HCT116 (cell line): ENCODE data around the gene ARL15. TPM values are rescaled to one million over a fixed set of nuclear protein-coding genes. Genes with fewer than 3 reads are reported as not detected.

Experiments used
- ATAC-seq: fragments of 200-7000 bp; cut with Tn5 transposase; 2 replicates; pipeline ENCODE4 v1.9.1; 2020; ENCODE audit warnings: mild to moderate bottlenecking, moderate library complexity
- BruUV-seq: library from RNA; stranded (reverse); fragments of 400-500 nt; replicated peaks from 2 replicates; lab custom pipeline; 2021; lab: Mats Ljungman, UMichigan
- CTCF ChIA-PET: fragments of 300-600 bp; sonication (Branson Sonifier 250); formaldehyde crosslinking; loops from one replicate; lab custom pipeline; 2021; ENCODE audit warnings: antibody characterized with exemption; lab: Charles Lee
- POLR2A ChIA-PET: fragments of 300-600, 350-600 bp; sonication (Branson Sonifier 250); formaldehyde crosslinking; loops from one replicate; lab custom pipeline; 2021; ENCODE audit warnings: antibody characterized with exemption; lab: Charles Lee
- RAD21 ChIA-PET, 2 experiments: fragments of 300-600 bp; sonication (Branson Sonifier 250); formaldehyde crosslinking; loops; one replicate each; lab custom pipeline; 2023; ENCODE audit warnings: low total read pairs in 2 of 2; ENCODE audit not compliant: uncharacterized antibody in 2 of 2, unreplicated experiment in 2 of 2, low non-redundant PET in 1 of 2; lab: Charles Lee
- DNase-seq: peaks from one replicate; pipeline ENCODE4 v3.0.0-alpha.2; 2010; ENCODE audit warnings: low read depth, low spot score
- H2AFZ ChIP-seq: fragments of 200-600 bp; shearing (Covaris generic), sonication (generic); 2 replicates; pipeline ENCODE4 v1.6.1; 2017; ENCODE audit warnings: low read depth, mixed run types, mixed read lengths, antibody characterized with exemption, low read length; ENCODE audit not compliant: poor library complexity, severe bottlenecking
- H3K27ac ChIP-seq: 2 replicates; pipeline ENCODE4 v1.5.1; 2012; ENCODE audit warnings: low read depth, low read length
- H3K27me3 ChIP-seq: fragments of 200-600 bp; sonication (generic); 2 replicates; pipeline ENCODE4 v1.6.1; 2016; ENCODE audit warnings: mixed run types, low read length, mixed read lengths; ENCODE audit not compliant: insufficient read depth
- H3K36me3 ChIP-seq, 2 experiments: fragments of 200-500 bp in 1 of 2; fragments of 200-600 bp in 1 of 2; sonication (Bioruptor generic) in 1 of 2; sonication (generic) in 1 of 2; 2 replicates each; pipeline versions ENCODE4 v1.5.1 to v1.6.1; 2014 to 2016; ENCODE audit warnings: low read length in 2 of 2, inconsistent platforms in 1 of 2, mixed read lengths in 1 of 2, mixed run types in 1 of 2; ENCODE audit not compliant: insufficient read depth in 2 of 2, control insufficient read depth in 1 of 2
- H3K4me1 ChIP-seq, 2 experiments: fragments of 200-600 bp in 1 of 2; sonication (generic) in 1 of 2; 2 replicates each; pipeline versions ENCODE4 v1.5.1 to v1.6.1; 2012 to 2017; ENCODE audit warnings: low read length in 2 of 2, inconsistent platforms in 1 of 2, mild to moderate bottlenecking in 1 of 2, mixed read lengths in 1 of 2, mixed run types in 1 of 2, moderate library complexity in 1 of 2; ENCODE audit not compliant: insufficient read depth in 2 of 2, control insufficient read depth in 1 of 2
- H3K4me2 ChIP-seq: fragments of 200-600 bp; sonication (generic); 2 replicates; pipeline ENCODE4 v1.6.1; 2017; ENCODE audit warnings: mixed run types, low read length, mixed read lengths
- H3K4me3 ChIP-seq, 2 experiments: fragments of 200-600 bp in 1 of 2; sonication (generic) in 1 of 2; replicated peaks in 1 of 2; 2 replicates each; pipeline ENCODE4 v1.5.1; 2011 to 2016; ENCODE audit warnings: low read length in 2 of 2, control low read depth in 1 of 2, low read depth in 1 of 2, mild to moderate bottlenecking in 1 of 2, mixed read lengths in 1 of 2, mixed run types in 1 of 2
- H3K79me2 ChIP-seq: fragments of 200-600 bp; sonication (generic); 2 replicates; pipeline ENCODE4 v1.6.1; 2017; ENCODE audit warnings: mild to moderate bottlenecking, mixed run types, low read length, moderate library complexity, mixed read lengths; ENCODE audit not compliant: insufficient read depth
- H3K9ac ChIP-seq: fragments of 200-600 bp; sonication (generic); 2 replicates; pipeline ENCODE4 v1.6.1; 2016; ENCODE audit warnings: low read length, mixed read lengths
- H3K9me2 ChIP-seq: fragments of 200-600 bp; sonication (generic), shearing (Covaris generic); 2 replicates; pipeline ENCODE4 v1.6.1; 2017; ENCODE audit warnings: mixed run types, mild to moderate bottlenecking, moderate library complexity; ENCODE audit not compliant: insufficient read depth
- H3K9me3 ChIP-seq, 2 experiments: fragments of 200-500 bp in 1 of 2; fragments of 200-600 bp in 1 of 2; sonication (Bioruptor generic) in 1 of 2; sonication (generic) in 1 of 2; 2 replicates each; pipeline ENCODE4 v1.6.1; 2014 to 2017; ENCODE audit warnings: low read length in 2 of 2, mixed read lengths in 2 of 2, inconsistent platforms in 1 of 2, low read depth in 1 of 2, mild to moderate bottlenecking in 1 of 2, mixed run types in 1 of 2, moderate library complexity in 1 of 2; ENCODE audit not compliant: control insufficient read depth in 1 of 2, insufficient read depth in 1 of 2
- H4K20me1 ChIP-seq: fragments of 200-600 bp; sonication (generic), shearing (Covaris generic); 2 replicates; pipeline ENCODE4 v1.6.1; 2017; ENCODE audit warnings: mixed run types, mild to moderate bottlenecking, moderate library complexity; ENCODE audit not compliant: insufficient read depth
- ATF3 ChIP-seq: IDR thresholded peaks from 2 replicates; pipeline ENCODE4 v1.6.1; 2012
- CBX3 ChIP-seq: IDR thresholded peaks from 2 replicates; pipeline ENCODE4 v1.6.1; 2012; ENCODE audit warnings: low read depth
- ELF1 ChIP-seq: IDR thresholded peaks from 2 replicates; pipeline ENCODE4 v1.6.1; 2012; ENCODE audit warnings: low read depth, borderline replicate concordance
- FOSL1 ChIP-seq: IDR thresholded peaks from 2 replicates; pipeline ENCODE4 v1.6.1; 2012; ENCODE audit warnings: low read depth
- POLR2AphosphoS5 ChIP-seq: IDR thresholded peaks from 2 replicates; pipeline ENCODE4 v1.6.1; 2011; ENCODE audit warnings: mild to moderate bottlenecking, low read depth, low read length, moderate library complexity
- REST ChIP-seq: IDR thresholded peaks from 2 replicates; pipeline ENCODE4 v1.6.1; 2012; ENCODE audit warnings: low read depth
- SIN3A ChIP-seq: IDR thresholded peaks from 2 replicates; pipeline ENCODE4 v1.6.1; 2012; ENCODE audit warnings: low read depth
- SRF ChIP-seq: IDR thresholded peaks from 2 replicates; pipeline ENCODE4 v1.6.1; 2012; ENCODE audit warnings: low read depth
- YY1 ChIP-seq: IDR thresholded peaks from 2 replicates; pipeline ENCODE4 v1.6.1; 2011; ENCODE audit warnings: low read length, low read depth, moderate library complexity, mild to moderate bottlenecking; ENCODE audit not compliant: insufficient replicate concordance; ENCODE audit errors: extremely low read depth
- ZFX ChIP-seq: fragments of 450-650 bp; IDR thresholded peaks from 2 replicates; pipeline ENCODE4 v1.6.1; 2017
- ZNF274 ChIP-seq: fragments of 200-500 bp; sonication (Bioruptor generic); IDR thresholded peaks from 2 replicates; pipeline ENCODE4 v1.6.1; 2014; ENCODE audit warnings: mild to moderate bottlenecking, low read depth, low read length, inconsistent platforms
- intact Hi-C: fragments of 100-400 bp; cut with micrococcal nuclease; formaldehyde crosslinking; loops from 2 replicates; pipeline ENCODE4 v1.10.0; 2022
- total RNA-seq: library from RNA; stranded (reverse); gene quantifications from one replicate; pipeline ENCODE4 v1.2.1, GENCODE V29; 2021; ENCODE audit not compliant: unreplicated experiment
- TF ChIP-seq, protein P1 (sequence below): IDR thresholded peaks from 2 replicates; pipeline ENCODE4 v1.6.1; 2011; ENCODE audit warnings: mild to moderate bottlenecking, low read length, moderate library complexity; ENCODE audit not compliant: insufficient replicate concordance; ENCODE audit errors: extremely low read depth
- TF ChIP-seq, protein P2 (sequence below): IDR thresholded peaks from 2 replicates; pipeline ENCODE4 v1.6.1; 2012

The ARL15 gene
- total RNA-seq, 1 experiment from 2014 or later: 15.0 TPM

DNA sequence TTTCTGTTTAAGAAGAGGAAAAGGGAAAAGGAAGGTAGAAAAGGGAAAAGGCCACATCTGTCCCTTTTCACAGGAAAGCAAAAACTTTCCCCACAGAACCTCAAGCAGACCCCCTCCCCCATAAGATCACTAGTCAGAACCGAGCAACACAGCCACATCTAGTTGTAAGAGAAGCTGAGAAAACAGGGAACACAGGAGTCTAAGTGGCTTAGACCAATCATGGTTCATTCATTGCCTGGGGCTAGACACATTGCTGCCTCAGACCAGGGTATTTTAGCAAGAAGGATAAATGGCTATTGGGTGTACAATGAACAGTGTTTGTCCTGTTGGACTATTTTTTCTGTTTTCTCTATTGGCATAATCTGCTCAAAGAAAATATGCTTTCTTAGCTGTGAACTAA, 98.0 kb downstream of the ARL15 start:
- POLR2A ChIA-PET: no interaction called here

More for the DNA sequence above, 98.0 kb downstream of the ARL15 start:
- no peak for ATAC-seq
- Histone ChIP-seq H3K79me2 (no peaks in the 10 kb centered on the region), H3K36me3 (no peaks in the 10 kb centered on the region), H3K9ac (no peak overlapping the region), H3K27ac (no peak overlapping the region), H3K9me3 (no peaks in the 10 kb centered on the region), H3K4me2 (no peak overlapping the region), H2AFZ (no peak overlapping the region), H3K4me3 (no peak overlapping the region), H3K4me1 (no peaks in the 10 kb centered on the region), H3K9me2 (no peaks in the 10 kb centered on the region), H4K20me1 (no peaks in the 10 kb centered on the region), H3K27me3 (no peaks in the 10 kb centered on the region)
- intact Hi-C loops: no loop called here
- BruUV-seq: no TSS peak
- no peak for DNase-seq
- no peak for TF ChIP-seq ZNF274
- TF ChIP-seq, protein P1, sequence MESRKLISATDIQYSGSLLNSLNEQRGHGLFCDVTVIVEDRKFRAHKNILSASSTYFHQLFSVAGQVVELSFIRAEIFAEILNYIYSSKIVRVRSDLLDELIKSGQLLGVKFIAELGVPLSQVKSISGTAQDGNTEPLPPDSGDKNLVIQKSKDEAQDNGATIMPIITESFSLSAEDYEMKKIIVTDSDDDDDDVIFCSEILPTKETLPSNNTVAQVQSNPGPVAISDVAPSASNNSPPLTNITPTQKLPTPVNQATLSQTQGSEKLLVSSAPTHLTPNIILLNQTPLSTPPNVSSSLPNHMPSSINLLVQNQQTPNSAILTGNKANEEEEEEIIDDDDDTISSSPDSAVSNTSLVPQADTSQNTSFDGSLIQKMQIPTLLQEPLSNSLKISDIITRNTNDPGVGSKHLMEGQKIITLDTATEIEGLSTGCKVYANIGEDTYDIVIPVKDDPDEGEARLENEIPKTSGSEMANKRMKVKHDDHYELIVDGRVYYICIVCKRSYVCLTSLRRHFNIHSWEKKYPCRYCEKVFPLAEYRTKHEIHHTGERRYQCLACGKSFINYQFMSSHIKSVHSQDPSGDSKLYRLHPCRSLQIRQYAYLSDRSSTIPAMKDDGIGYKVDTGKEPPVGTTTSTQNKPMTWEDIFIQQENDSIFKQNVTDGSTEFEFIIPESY: no peak
- TF ChIP-seq POLR2AphosphoS5: no peak
- no peak for TF ChIP-seq ELF1
- TF ChIP-seq FOSL1: no peak
- TF ChIP-seq, protein P2, sequence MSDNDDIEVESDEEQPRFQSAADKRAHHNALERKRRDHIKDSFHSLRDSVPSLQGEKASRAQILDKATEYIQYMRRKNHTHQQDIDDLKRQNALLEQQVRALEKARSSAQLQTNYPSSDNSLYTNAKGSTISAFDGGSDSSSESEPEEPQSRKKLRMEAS: no peak
- TF ChIP-seq YY1: no peak
- TF ChIP-seq CBX3: no peak
- no peak for TF ChIP-seq SIN3A
- TF ChIP-seq SRF: no peak
- TF ChIP-seq ZFX: no peak
- no peak for TF ChIP-seq ATF3
- TF ChIP-seq REST: no peak
- RAD21 ChIA-PET: no interaction called here
- CTCF ChIA-PET: no interaction called here
